HG02938 (cell line): ENCODE data around the gene LMCD1.

Experiments used
- ATAC-seq: cut with Tn5 transposase; IDR thresholded peaks from one replicate; pipeline ENCODE4 v1.9.1; 2021; ENCODE audit warnings: mild to moderate bottlenecking, moderate library complexity; ENCODE audit not compliant: unreplicated experiment

LMCD1 gene

GRCh38 chr3:8503871-8504610, 2.4 kb downstream of the LMCD1 start:
- no peak for ATAC-seq

GRCh38 chr3:8504611-8504973, 3.0 kb downstream of the LMCD1 start:
- no peak for ATAC-seq

DNA sequence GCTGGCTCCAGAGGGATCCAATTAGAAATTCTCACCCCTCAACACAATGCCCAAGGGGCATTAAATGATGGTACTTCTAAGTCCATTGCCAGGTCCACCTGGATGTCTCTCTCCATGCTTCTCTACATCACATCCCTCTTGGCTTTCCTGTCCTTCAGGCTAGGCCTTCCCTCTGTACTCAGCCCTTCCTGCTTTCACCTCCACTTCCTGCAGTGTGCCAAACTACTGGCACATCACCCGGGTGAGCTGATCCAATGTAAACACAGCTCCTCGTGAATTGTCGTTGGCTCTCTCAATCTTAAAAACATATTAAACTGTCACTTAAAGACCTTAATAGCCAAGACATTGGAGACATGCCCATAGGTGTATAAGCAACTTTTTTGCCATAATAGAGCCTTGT, 4.0 kb downstream of the LMCD1 start:
- no peak for ATAC-seq

GRCh38 chr3:8506571-8507061, 5.0 kb downstream of the LMCD1 start:
- no peak for ATAC-seq

- ATAC-seq: no peak
Measured at GRCh38 chr3:8507496-8507895, 5.9 kb downstream of the LMCD1 start.

DNA sequence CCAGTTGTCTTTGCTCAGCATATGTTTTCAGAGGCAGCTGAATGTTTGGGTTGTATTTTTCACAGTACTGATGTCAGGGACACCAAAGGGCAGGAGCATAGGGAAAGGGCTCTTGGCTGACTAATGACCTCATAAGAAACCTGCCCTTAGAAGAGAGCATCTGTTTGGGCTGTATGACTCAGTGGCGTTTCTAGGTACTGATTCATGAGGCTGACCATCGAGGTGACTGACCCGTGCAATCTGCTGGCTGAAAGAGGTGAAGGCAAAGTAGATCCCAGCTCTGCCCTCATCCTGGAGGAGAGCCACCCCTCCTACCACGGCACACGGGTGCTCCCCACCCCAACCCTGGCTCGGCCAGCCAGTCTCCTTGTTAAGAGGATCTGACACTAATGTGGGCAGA, 8.3 kb downstream of the LMCD1 start:
- no peak for ATAC-seq

DNA sequence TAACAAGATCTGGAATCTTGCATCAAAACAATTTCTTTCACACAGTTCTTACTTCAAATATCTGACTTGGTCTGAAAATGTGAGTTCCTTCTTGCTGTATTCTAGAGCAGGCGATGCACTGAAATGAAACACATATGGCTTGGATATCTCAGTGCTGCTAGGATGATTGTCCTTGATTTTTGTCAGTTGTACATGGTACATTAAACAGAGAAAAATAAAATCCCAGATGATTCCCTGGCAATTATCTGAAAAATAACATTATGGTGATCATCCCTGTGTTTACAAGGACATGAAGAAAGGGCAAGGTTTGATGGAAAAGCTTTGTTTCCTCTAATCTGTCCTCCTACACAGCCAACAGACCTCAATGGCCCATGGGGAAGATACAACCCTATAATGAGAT, 10.6 kb downstream of the LMCD1 start:
- ATAC-seq: no peak

GRCh38 chr3:8516047-8516661, 14.5 kb downstream of the LMCD1 start:
- no peak for ATAC-seq

GRCh38 chr3:8516783-8517182, 15.2 kb downstream of the LMCD1 start:
- no peak for ATAC-seq

GRCh38 chr3:8517487-8517886, 15.9 kb downstream of the LMCD1 start:
- ATAC-seq: no peak

DNA sequence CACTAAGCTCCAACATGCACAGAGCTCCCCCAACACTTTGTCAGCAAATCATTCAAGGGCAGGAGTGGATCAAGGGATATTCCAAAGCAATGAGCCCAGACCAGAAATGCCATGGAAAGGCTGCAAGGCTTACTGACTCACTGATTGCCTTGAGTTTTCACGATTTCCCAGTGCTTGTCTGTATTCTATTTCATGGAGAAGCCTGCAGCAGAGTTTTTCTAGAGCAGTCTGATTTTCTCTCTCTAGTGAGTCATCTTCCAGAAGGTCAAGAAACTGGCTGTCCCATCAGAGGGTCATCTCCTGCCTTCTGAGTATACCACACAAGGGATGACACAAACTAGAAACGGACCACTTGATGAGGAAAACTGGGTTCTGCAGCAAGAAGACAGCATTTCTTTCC, 16.5 kb downstream of the LMCD1 start:
- ATAC-seq: no peak

DNA sequence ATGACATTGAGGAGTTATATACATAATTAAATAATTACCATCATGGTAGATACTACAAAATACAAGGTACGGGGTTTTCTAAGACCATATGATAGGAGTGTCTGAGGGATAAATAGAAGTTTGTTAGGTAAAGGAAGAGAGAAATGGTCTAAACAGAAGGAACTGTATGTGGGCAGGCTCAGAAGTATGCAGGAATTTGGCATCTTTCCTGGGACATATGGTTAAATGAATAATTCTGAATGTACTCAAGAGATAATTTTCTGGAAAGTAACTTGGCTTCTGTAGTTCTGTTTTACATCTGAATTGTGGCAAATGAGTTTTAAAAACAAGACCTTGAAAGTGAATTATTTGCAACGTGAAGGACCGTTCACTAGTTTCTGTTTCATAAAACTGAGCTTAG, 17.5 kb downstream of the LMCD1 start:
- ATAC-seq: no peak

DNA sequence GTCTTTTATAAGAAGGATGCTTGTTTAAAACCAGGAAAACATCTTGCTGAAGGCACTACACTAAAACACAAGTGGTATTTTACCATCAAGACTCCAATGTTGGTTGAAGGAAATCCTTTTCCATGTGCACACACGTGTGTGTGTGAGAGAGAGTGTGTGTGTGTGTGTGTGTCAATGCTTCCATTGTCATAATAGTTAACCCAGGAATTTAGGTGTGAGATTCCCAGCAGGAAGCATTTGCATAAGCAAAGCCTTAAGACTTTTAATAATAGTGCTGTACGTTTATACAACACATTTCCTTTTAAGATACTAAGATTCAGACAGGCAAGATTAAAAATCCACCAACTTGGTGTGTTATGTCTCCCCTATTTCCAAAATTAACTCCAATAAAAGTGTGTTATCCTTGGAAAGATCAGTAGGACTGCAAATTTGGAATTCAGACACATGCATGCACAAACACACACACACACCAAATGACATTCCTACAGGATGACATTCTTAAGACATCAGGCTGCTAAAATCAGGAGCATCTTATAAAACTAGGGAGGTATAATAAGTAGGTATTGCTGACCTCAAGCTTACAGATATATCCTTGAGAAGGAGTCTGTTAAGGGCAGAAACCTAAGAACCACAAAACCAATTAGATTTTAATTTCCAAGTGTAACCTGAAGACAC, 18.3 kb downstream of the LMCD1 start:
- ATAC-seq: no peak

DNA sequence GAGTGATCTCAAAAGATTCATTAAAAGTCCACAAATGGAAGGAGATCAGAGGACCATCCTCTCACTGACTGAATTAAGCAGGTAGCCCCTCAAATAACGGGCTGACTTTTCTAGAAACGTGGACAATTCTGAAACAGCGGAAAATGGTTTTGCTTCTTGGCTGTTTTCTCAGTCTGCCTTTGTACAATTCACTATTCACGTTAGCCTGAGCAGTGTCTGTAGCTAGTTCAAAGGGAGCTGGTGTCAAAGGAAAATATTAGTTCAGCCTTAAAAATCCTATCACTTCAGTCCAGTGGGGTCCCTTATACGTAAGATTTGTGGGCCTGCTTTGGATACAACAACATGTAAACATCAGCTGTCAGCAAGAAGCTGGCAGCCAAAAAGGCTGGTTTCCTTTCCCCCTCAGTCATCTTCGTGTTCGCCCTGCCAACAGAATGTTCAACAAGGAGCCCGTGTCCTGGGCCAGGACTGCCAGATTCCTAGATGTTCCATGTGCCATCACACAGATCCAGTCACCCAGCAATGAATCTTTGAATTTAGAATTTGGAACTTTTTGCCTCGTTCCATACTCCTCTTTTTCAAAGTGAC, 19.3 kb downstream of the LMCD1 start:
- ATAC-seq: no peak

DNA sequence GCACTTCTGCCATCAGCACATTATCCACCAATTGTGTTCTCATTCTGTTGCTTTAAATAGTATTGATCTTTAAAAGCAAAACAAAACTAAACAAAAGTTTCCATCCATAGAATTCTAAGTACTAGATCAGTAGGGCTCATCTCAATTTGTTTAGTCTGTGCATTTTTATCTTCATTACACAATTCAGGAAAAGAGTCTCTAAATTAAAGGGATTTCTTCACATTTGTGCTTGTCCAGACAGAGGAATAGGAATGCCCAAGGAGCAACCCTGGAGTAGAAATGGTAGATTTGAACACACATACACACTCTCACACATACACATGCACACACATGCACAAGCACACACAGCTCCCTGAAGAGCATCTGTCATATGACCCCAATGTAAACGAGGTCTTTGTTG, 21.4 kb downstream of the LMCD1 start:
- ATAC-seq: no peak

GRCh38 chr3:8524249-8524648, 22.6 kb downstream of the LMCD1 start:
- ATAC-seq: no peak

DNA sequence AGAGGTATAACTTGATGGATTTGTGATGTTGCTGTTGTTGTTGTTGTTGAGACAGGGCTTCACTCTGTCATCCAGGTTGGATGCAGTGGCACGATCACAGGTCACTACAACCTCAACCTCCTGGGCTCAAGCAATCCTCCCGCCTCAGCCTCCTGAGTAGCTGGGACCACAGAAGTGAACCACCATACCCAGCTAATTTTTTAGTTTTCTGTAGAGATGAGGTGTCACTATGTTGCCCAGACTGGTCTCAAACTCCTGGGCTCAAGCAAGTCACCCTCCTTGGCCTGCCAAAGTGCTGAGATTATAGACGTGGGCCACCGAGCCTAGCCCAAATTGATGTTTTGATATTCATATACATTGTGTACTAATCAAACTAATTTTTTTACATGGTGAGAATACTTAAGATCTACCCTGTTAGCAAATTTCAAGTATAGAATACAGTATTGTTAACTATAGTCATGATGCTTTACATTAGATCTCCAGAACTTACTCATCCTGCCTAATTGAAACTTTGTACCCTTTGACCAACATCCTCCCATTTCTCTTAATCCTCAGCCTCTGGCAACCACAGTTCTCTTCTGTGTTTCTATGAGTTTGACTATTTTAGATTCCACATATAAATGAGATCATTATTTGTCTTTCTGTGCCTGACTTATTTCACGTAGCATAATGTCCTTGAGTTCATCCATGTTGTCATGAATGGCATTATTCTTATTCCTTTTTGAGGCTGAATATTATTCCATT, 23.2 kb downstream of the LMCD1 start:
- no peak for ATAC-seq

GRCh38 chr3:8525893-8526292, 24.3 kb downstream of the LMCD1 start:
- no peak for ATAC-seq

GRCh38 chr3:8529181-8529637, 27.6 kb downstream of the LMCD1 start:
- ATAC-seq: no peak

- ATAC-seq: no peak
Measured at GRCh38 chr3:8529738-8530525, 28.3 kb downstream of the LMCD1 start.
